Measurements from ENCODE around the gene WDR93. TPM values are rescaled to one million over a fixed set of nuclear protein-coding genes. Genes with fewer than 3 reads are reported as not detected.

Gene WDR93
- polyA plus RNA-seq, 2 donors, result 0.02 TPM; not detected in 1

- WGBS, 2 donors, result 81 to 85% methylated on average over 10 of the region's 10 CpGs
- no peaks in the 10 kb centered on the region for H3K27me3 ChIP-seq (ENCODE audit: control insufficient read depth in 1 of 2, insufficient read depth in 2 of 2, low read length in 2 of 2)
- no peak overlapping the region for H3K4me3 ChIP-seq (ENCODE audit: low read depth in 1 of 2, low read length in 2 of 2)
- H3K27ac ChIP-seq (ENCODE audit: low read depth in 2 of 2, low read length in 1 of 2), result no peak overlapping the region
- no peaks in the 10 kb centered on the region for H3K9me3 ChIP-seq (ENCODE audit: control insufficient read depth in 2 of 2, insufficient read depth in 1 of 2, low read depth in 1 of 2, low read length in 1 of 2)
- H3K4me1 ChIP-seq (ENCODE audit: control insufficient read depth in 2 of 2, insufficient read depth in 2 of 2, low read length in 1 of 2), result peaks cover 0 to 6% of the 10 kb centered on the region in 2 donors
- H3K36me3 ChIP-seq (ENCODE audit: control insufficient read depth in 2 of 2, insufficient read depth in 2 of 2, low read length in 1 of 2), result no peaks in the 10 kb centered on the region
Measured at GRCh38 chr15:89790206-89790605, 99.6 kb downstream of the WDR93 start.

- Histone ChIP-seq H3K27me3 (ENCODE audit: control insufficient read depth in 1 of 2, insufficient read depth in 2 of 2, low read length in 2 of 2) (no peaks in the 10 kb centered on the region), H3K4me1 (ENCODE audit: control insufficient read depth in 2 of 2, insufficient read depth in 2 of 2, low read length in 1 of 2) (peaks cover 0 to 4% of the 10 kb centered on the region in 2 donors), H3K27ac (ENCODE audit: low read depth in 2 of 2, low read length in 1 of 2) (no peak overlapping the region), H3K36me3 (ENCODE audit: control insufficient read depth in 2 of 2, insufficient read depth in 2 of 2, low read length in 1 of 2) (no peaks in the 10 kb centered on the region), H3K9me3 (ENCODE audit: control insufficient read depth in 2 of 2, insufficient read depth in 1 of 2, low read depth in 1 of 2, low read length in 1 of 2) (no peaks in the 10 kb centered on the region), H3K4me3 (ENCODE audit: low read depth in 1 of 2, low read length in 2 of 2) (no peak overlapping the region)
- 88% methylated on average over 16 of the region's 16 CpGs for WGBS, 2 donors
Measured at GRCh38 chr15:89790661-89791060, 100.0 kb downstream of the WDR93 start.

- peaks cover 0 to 4% of the 10 kb centered on the region in 2 donors for H3K9me3 ChIP-seq (ENCODE audit: control insufficient read depth in 2 of 2, insufficient read depth in 1 of 2, low read depth in 1 of 2, low read length in 1 of 2)
- peaks cover 0 to 4% of the 10 kb centered on the region in 2 donors for H3K4me1 ChIP-seq (ENCODE audit: control insufficient read depth in 2 of 2, insufficient read depth in 2 of 2, low read length in 1 of 2)
- no peak overlapping the region for H3K27ac ChIP-seq (ENCODE audit: low read depth in 2 of 2, low read length in 1 of 2)
- WGBS, 2 donors, result 93 to 96% methylated on average over 22 of the region's 22 CpGs
- H3K4me3 ChIP-seq (ENCODE audit: low read depth in 1 of 2, low read length in 2 of 2), result no peak overlapping the region
- no peaks in the 10 kb centered on the region for H3K27me3 ChIP-seq (ENCODE audit: control insufficient read depth in 1 of 2, insufficient read depth in 2 of 2, low read length in 2 of 2)
- no peaks in the 10 kb centered on the region for H3K36me3 ChIP-seq (ENCODE audit: control insufficient read depth in 2 of 2, insufficient read depth in 2 of 2, low read length in 1 of 2)
Measured at GRCh38 chr15:89792106-89792805, 101.6 kb downstream of the WDR93 start.

Other genes starting within 250 kb of the WDR93 start
- 1,000 to 10,000 TPM; 3,283 to 3,991 TPM for gene RHCG, start 194.2 kb upstream of the WDR93 start, polyA plus RNA-seq
- 1 to 10 TPM; 4.4 to 6.6 TPM for gene TICRR, start 115.3 kb upstream of the WDR93 start, polyA plus RNA-seq
- gene KIF7, start 35.3 kb upstream of the WDR93 start, polyA plus RNA-seq, result 1 to 10 TPM in 1 of 2 donors, under 1 TPM in 1; 1.00 to 1.1 TPM
- 1 to 10 TPM in 1 of 2 donors, under 1 TPM in 1; 0.73 to 1.3 TPM for gene PLIN1, start 11.4 kb upstream of the WDR93 start, polyA plus RNA-seq
- gene PEX11A, start 57 bp upstream of the WDR93 start, polyA plus RNA-seq, result 1 to 10 TPM; 4.2 to 5.7 TPM
- gene MESP1, start 60.4 kb downstream of the WDR93 start, polyA plus RNA-seq, result under 1 TPM; 0.08 to 0.35 TPM
- under 1 TPM; 0.56 to 0.75 TPM for gene MESP2, start 85.5 kb downstream of the WDR93 start, polyA plus RNA-seq
- gene ANPEP, start 124.0 kb downstream of the WDR93 start, polyA plus RNA-seq, result 1 to 10 TPM; 1.2 to 1.4 TPM
- gene AP3S2, start 203.2 kb downstream of the WDR93 start, polyA plus RNA-seq, result 10 to 100 TPM in 1 of 2 donors, 1 to 10 TPM in 1; 6.0 to 11.6 TPM
- gene ARPIN, start 222.1 kb downstream of the WDR93 start, polyA plus RNA-seq, result 10 to 100 TPM in 1 of 2 donors, 1 to 10 TPM in 1; 6.8 to 10.9 TPM